ENCODE results near the gene KRT81. TPM values are rescaled to one million over a fixed set of nuclear protein-coding genes. Genes with fewer than 3 reads are reported as not detected.

KRT81 gene
- total and polyA plus RNA-seq, 2 of the 4 experiments (the other 2 are of a cell fraction): under 0.01 to 0.05 TPM

DNA sequence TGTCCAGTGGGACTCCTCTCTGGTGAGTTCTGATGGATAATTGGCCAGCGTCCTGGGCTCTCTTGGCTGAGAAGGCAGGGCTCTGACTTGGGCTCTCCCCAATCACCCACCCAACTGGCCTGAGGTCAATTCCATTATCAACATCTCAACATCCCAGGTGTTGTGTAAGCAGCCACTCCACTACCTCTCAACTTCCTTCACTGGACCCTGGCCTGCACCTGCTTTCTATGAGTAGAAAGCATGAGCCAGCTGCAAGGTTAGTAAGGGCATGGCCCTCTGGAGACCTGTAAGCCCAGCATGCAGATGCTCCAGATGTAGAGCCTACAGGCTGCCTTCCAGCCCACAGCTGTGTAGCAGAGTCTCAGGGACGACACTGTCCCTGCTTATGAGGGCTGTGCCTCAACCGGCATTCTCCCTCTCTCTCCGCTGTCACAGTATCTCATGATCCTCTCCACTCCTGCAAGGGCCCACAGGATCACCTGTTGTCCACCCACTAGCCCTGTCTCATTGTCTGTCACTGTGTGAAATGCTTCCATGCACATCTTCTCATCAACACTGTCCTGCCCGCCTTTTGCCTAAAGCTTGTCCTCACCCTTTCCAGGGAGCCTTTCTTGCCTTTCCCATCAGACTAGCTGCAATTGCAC is 5.4 kb upstream of the KRT81 start:
- intact Hi-C loops (cut with micrococcal nuclease) (no loop called here), in situ Hi-C loops (cut with MboI; ENCODE audit: low sequenced_read_pairs) (no loop called here), dilution Hi-C loops (cut with HindIII; ENCODE audit: low sequenced_read_pairs, unreplicated experiment) (no loop called here)
- no peak overlapping the region for H4K91ac ChIP-seq (ENCODE audit: insufficient read depth, low read depth, low read length)
- H3K4me3 ChIP-seq (ENCODE audit: insufficient read depth, low read depth, low read length): no peak overlapping the region
- no peak overlapping the region for H3K27ac ChIP-seq (ENCODE audit: insufficient read depth, low read length)
- no peak overlapping the region for H2AK9ac ChIP-seq (replicated peaks; ENCODE audit: low read depth, low read length, poor library complexity)
- no peak overlapping the region for H3K9ac ChIP-seq (ENCODE audit: low read depth, low read length)
- no peak overlapping the region for H2BK5ac ChIP-seq (ENCODE audit: low read depth, low read length, poor library complexity, severe bottlenecking)
- TF ChIP-seq CEBPB (IDR thresholded peaks at IDR 0.05; ENCODE audit: low read depth, low read length) (no peak), FOS (IDR thresholded peaks at IDR 0.05; ENCODE audit: low read depth, low read length) (no peak), SMC3 (IDR thresholded peaks at IDR 0.05; ENCODE audit: low read depth, low read length) (no peak), RCOR1 (IDR thresholded peaks at IDR 0.05; ENCODE audit: insufficient replicate concordance, low read length) (no peak)
- TF ChIP-seq, protein P1, sequence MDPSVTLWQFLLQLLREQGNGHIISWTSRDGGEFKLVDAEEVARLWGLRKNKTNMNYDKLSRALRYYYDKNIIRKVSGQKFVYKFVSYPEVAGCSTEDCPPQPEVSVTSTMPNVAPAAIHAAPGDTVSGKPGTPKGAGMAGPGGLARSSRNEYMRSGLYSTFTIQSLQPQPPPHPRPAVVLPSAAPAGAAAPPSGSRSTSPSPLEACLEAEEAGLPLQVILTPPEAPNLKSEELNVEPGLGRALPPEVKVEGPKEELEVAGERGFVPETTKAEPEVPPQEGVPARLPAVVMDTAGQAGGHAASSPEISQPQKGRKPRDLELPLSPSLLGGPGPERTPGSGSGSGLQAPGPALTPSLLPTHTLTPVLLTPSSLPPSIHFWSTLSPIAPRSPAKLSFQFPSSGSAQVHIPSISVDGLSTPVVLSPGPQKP (IDR thresholded peaks at IDR 0.05; ENCODE audit: borderline replicate concordance, low read depth, low read length): no peak
- peaks cover 3% of the 10 kb centered on the region; the same call in 1 of the 2 replicates for H3K9me1 ChIP-seq (ENCODE audit: insufficient read depth, low read length)
- H3K9me3 ChIP-seq (ENCODE audit: control insufficient read depth, insufficient read depth, low read length): 0 out of 2 replicates have a peak, but pooled peaks cover 2% of the 10 kb centered on the region
- no CpG with 5 or more reads among the region's 5 CpGs for WGBS, 2 experiments (ENCODE audit: extremely low coverage in 2 of 2, insufficient read length in 1 of 2)
- no peak overlapping the region for H2BK120ac ChIP-seq (ENCODE audit: low read depth, low read length)
- H2AK5ac ChIP-seq (ENCODE audit: low read depth, low read length): no peak overlapping the region
- DNase-seq (no peak), ATAC-seq (ENCODE audit: low read depth) (no peak)
- no TSS peak for BruUV-seq (replicated peaks)
- H3K14ac ChIP-seq (replicated peaks; ENCODE audit: low read depth, low read length): no peak overlapping the region
- H3K36me3 ChIP-seq (ENCODE audit: control insufficient read depth, insufficient read depth, low read length): no peaks in the 10 kb centered on the region
- H2AFZ ChIP-seq (replicated peaks; ENCODE audit: low read length, poor library complexity): no peak overlapping the region
- H3K4me1 ChIP-seq (ENCODE audit: control insufficient read depth, insufficient read depth, low read length): no peaks in the 10 kb centered on the region
- H4K5ac ChIP-seq (ENCODE audit: low read depth, low read length): no peak overlapping the region
- peaks cover 44% of the 10 kb centered on the region for H3K27me3 ChIP-seq (ENCODE audit: control insufficient read depth, insufficient read depth, low read length)
- H3K56ac ChIP-seq (ENCODE audit: extremely low read depth, insufficient read depth, low read length): no peak overlapping the region
- H3K79me1 ChIP-seq (ENCODE audit: low read depth in 1 of 2, low read length in 2 of 2): no peaks in the 10 kb centered on the region
- no peak overlapping the region for H4K8ac ChIP-seq (ENCODE audit: low read depth in 2 of 2, low read length in 2 of 2)
- no peak overlapping the region for H3K4me2 ChIP-seq (ENCODE audit: low read depth, low read length)
- no peak overlapping the region for H3K4ac ChIP-seq (ENCODE audit: low read depth, low read length)
- H4K20me1 ChIP-seq (ENCODE audit: insufficient read depth, low read length): no peaks in the 10 kb centered on the region
- ChIA-PET POLR2A (ENCODE audit: unreplicated experiment) (no interaction called here), CTCF (interaction anchor here (1.2 kb wide), 1 partner anchor 18 kb away, joined by 4 read pairs; no protein-coding TSS in a partner anchor)
- no peak overlapping the region for H3K18ac ChIP-seq (ENCODE audit: low read depth, low read length)
- no peak overlapping the region for H3K23ac ChIP-seq (ENCODE audit: low read depth, low read length)
- no peak overlapping the region for H2BK20ac ChIP-seq (ENCODE audit: low read depth, low read length)
- H2BK15ac ChIP-seq (ENCODE audit: low read depth, low read length): no peak overlapping the region

All from IMR-90 (cell line).